ENCODE data around the gene CFAP20.

Gene CFAP20

DNA sequence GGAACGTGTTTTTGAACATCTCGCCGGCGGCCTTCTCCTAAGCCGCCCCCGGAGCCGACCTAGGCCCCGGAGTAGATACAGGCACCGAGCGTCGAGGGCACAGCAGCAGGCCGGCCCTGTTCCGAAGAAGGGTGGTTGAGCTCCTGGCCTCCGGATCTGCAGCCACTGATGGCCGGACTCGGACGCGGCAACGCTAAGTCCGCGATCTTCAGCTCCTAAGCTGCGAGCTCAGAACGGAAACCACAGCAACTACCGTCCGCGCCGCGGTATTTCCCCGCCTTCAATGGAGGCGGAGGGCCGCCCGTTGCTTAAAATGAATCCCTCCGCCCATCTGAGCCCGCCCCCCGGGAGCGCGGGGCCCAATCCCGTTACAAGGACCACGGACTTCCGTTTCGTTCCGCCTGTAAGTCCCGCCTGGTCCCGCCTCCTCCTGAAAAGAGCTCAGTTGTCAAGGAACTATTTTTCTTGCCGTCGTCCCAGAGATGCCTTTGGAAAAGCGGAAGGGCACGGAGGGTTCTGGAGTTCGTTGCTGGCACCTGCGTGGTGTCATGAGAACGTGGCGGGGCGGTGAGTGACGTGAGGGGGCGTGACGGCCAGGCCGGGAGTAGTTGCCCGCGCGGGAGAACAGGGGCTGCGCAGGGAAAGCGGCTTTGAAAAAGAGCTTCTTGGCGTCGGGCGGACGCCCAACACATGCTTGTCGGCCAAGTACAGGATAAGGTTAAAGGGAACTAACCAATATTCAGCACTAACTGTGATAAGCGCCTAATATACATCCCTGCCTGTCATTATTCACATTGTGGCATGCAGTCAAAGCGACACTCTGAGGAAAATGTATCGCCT is at the start of gene CFAP20:
CFAP20 (minus strand) TSS at position 285 of the 840 bp plus-strand sequence; CDS start at position 19, 266 bp downstream.
- peak; percentile 98 for DNase-seq

DNA sequence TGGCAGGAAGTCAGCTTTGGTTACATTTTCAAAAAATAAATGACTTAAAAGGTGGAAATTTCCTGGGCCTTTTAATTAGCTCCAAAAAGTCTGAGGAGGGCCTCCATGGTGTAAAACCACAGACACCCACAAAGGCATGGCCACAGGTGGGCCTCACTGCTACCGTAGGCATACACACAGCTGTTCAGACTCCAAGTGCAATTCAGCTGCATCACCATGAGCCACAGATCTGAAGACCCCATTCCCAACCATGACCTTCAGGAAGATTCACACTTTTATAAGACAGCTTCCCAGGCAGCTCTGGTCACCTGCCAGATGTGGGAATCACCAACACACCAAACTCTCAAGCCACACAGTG is 48.2 kb upstream of the CFAP20 start:
- DNase-seq = no peak

DNA sequence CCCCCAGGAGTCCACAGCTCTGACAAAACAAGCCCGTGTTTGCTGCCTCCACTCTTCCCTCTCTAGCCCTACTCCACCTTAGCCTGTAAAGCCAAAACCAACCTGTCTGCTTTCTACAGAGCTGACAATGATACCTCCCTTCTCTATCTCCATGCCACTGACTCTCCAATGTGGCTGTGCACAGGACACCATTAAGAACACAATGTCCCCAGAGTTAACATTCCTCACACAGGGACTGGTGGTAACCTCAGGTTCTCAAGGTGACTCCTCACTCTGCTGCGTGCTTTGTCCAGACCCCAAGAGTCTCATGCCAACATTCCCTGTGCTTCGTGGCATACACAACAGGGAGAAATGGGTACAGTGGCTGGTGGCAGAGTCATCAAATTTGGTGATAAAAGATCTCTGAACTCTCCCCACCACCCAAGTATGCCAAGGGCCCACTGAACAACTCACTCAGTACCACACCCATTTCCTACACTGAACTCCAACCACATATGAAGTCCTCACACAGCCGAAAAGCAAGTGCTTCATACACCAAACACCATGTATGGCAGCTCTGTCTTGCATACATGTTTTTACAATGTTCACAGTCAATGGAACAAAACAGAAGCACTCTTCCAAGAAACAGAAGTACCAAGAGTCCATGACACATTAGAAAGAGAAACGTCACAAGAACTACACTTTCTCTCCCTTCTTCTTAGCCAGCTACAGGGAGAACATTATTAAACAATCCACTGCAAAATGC is 47.6 kb upstream of the CFAP20 start:
- no peak for DNase-seq

DNA sequence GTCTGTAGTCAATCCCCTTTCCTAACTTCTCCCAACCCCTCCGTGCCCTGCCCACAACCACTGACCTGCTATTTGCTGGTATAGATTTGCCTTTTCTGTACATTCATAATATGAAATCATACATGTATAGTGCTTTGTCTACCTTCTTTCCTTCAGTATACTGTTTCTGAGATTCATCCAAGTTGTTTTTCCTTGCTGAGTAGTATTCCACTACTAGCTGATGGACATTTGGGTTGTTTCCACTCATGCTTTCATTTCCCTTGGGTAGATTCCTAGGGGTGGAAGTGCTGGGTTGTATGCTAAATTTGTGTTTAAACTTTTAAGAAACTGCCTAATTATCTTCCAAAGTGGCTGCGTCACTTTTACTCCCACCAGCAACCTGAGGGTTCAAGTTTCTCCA is 41.0 kb upstream of the CFAP20 start:
- DNase-seq = no peak

DNA sequence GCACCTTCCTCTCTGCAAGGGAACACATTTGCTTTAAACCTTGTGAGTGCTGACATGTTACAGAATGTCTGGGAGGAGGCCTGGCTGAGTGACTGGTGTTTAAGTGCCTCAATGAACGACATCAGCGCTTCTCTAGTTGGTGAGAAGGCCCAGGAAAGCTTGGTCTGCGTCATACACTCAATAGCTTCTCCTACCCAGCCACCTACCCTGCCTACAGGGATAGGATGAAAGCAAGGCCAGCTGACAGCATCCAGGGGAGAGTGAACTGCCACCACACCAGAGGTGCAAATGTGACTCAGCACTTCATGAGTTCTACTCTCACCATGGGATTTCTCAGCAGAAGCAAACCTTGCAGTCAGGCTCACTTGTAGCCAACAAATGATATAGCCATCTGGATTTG is 31.7 kb upstream of the CFAP20 start:
- no peak for DNase-seq

DNA sequence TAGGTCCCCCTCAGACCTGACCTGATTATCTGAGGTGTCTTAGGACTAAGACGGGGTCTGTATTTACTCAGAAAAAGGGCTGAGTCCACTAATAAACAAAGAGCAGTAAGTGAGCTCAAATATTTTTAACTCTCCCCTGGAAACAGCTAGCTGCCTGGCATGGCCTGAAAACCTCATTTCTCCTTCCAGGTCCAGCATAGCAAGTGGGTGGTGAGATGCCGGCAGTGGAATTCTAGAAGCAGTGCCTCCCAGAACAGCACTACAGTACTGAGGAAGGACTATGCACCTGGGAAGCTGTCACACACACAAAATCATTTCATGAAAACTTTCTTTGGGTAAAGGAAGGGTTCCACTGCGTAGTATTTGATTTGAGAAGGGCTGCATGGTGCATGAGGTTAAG is 29.5 kb upstream of the CFAP20 start:
- DNase-seq = no peak

DNA sequence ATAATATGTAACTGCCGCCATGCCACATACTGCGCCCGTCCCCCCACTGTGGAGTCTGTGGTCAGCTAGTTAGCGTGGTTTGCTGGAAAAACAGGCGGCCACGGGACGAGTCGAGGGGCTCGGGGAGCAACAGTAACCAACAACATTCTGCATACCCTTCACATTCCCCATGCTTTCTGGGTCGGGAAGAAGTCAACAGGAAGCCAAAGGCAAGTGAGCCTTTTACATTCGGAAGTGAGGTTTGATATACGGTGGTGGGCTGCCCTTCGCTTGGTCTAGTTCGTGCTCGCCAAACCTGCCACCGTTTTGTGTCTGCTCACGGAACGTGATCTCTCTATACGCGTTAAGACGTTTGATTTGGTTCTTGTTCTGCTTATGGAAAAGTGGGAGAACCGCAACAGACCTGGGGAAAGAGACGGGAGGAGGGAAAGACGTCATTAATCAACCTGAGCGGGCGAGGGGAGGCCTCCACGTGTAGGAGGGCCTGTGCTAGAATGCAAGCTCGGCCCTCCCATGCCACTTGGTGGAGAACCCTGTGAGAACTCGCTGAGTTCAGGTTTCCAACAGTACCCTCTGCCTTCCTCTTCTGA is 28.9 kb upstream of the CFAP20 start:
- DNase-seq = no peak

DNA sequence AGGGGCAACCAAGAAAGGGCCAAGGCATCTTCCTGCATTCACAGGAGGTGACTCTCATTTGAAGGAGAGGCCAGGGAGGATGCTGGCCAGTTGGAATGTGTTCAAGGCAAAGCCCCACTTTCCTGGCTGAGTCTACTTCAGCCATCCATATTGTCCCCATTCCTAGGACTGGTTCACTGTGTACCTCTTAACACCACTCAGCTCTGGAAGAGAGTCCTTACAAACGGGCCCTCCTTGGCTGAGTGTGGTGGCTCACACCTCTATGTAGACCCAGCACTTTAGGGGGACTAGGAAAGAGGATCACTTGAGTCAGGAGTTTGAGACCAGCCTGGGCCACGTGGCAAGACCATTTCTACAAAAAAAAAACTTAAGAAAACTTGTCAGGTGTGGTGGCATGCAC is 28.1 kb upstream of the CFAP20 start:
- no peak for DNase-seq

DNA sequence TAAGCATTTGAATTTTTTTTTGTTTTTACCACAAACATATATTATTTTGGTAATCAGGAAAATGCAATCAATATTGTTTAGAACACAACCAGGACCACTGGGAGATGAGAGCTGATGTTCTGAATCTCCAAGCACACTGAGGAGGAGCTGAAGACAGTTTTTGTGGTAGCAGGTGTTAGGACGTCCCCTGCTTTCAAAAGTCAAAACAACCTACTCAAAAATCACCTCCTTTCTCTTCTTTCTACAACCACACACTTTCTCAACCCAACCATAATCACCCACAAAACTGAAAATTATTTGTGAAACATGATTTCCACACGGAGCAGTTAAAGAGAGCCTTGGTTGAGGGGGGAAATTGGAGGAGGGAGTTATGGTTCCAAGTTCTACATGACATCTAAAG is 26.7 kb upstream of the CFAP20 start:
- no peak for DNase-seq

DNA sequence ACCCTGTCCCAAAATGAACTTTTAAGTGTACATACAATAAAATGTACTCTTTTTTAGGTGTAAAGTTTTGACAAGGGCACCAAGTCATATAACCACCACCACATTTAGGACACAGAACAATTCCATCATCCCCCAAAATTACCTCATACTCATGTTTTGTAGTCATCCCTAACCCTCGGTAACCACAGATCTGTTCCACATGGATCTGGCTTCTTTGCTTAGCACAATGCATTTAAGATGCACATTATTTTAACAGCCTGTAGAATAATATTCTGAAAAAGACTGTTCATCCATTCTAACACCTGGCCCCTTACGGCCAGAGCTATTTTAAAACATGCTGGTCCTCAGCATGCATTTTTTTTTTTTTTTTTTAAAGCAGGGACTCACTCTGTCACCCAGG is 25.2 kb upstream of the CFAP20 start:
- no peak for DNase-seq

DNA sequence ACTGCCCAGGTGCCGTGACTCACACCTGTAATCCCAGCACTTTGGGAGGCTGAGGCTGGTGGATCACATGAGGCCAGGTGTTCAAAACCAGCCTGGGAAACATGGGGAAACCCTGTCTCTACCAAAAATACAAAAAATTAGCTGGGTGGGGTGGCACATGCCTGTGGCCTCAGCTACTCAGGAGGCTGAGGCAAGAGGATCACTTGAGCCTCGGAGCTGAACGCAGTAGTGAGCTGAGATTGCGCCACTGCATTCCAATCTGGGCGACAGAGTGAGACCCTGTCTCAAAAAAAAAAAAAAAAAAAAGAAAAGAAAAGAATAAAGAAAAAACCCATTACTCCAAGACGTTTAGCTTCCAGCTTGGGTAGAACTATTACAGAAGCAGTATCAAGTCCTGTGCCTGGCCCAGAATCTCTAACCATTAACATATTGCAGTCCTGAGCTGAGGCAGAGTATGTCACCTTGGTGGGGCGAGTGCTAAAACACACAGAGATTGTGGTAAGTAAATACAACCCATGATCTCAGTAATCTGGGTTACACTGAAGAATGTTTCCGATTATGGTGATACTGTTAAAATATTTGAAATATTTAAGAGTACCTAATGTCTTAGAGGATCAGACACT is 23.2 kb upstream of the CFAP20 start:
- DNase-seq = no peak

DNA sequence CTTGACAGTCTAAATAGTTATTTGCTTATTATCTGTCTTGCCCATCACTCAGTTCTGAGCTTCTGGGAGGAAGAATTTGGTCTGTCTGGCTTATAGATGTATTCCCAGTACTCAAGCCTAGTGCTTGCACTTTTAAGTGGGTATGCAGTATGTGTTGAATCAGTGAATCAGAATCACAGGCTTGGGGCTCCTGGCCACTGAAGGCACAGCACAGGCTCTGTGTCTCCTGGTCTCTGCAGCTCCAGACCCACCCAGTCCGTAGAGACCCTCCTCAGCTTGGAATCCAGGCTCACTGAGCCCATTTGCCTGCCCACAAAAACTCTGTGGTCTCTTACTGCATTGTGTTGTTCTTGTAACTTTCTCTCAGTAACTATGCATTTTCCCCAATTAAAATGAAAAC is 19.3 kb upstream of the CFAP20 start:
- no peak for DNase-seq

DNA sequence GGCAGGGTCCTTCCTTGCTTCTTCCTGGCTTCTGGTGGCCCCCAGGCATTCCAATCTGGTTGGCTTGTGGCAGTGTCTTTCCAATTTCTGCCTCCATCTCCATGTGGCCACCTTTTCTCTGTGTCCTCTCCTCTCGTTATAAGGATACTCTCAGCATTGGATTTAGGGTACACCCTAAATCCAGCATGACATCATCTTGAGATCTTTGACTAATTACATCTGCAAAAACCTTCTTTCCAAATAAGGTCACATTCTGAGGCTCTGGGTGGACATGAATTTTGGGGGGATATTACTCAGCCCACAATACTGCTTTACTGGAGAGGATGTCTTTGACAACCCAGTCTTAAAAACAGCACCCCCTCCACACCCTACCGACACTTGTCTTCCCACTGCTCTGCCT is 18.9 kb upstream of the CFAP20 start:
- no peak for DNase-seq

DNA sequence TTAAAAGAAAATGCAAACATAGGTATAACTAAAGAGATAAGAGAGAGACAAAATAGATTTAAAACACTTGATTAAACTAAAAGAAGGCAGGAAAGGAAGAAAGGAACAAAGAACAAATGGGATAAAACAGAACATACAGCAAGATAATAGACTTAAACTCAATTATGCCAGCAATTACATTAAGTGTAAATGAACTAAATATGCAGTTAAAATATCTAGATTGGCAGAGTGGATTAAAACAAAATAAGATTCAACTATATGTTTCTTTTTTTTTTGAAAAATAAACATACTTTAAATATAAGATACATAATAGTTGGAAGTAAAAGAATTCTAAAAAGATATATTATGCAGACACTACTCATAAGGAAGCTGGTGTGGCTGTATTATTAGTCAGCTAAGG is 9.7 kb upstream of the CFAP20 start:
- no peak for DNase-seq

DNA sequence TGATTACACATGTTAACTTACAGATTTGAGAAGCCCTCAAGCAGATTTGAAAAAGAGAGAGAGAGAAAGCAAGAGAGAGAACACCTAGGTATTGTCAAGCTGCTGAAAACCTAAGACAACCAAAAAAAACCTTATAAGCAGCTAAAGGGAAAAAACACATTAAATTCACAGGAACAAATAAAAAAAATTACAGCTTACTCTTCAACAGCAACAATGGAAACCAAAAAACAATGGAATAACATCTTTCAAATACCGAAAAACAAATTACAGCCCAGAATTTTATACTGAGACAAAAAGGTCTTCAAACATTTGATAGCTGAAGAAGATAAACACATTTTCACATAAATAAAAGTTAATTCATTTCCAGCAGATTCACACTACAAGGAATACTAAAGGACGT is 8.4 kb upstream of the CFAP20 start:
- no peak for DNase-seq

DNA sequence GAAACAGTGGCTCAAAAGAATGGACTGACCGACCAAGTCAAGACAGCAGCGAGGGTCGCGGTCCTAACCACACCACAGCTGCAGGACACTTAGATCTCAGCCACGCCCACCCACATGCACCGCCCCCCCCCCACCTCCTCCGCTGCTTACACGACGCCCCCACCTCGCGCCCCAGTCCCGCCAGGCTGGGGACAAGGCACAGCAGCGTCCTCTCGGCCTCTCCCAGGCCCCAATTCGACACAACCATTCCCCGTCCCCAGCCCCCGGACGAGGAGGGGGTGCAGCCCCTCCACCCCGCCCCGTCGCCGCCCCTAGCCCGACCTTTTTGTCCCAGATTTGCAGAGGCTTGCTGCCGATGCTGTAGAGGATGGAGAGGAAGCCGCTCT is 477 bp downstream of the CFAP20 start:
- no peak for DNase-seq

DNA sequence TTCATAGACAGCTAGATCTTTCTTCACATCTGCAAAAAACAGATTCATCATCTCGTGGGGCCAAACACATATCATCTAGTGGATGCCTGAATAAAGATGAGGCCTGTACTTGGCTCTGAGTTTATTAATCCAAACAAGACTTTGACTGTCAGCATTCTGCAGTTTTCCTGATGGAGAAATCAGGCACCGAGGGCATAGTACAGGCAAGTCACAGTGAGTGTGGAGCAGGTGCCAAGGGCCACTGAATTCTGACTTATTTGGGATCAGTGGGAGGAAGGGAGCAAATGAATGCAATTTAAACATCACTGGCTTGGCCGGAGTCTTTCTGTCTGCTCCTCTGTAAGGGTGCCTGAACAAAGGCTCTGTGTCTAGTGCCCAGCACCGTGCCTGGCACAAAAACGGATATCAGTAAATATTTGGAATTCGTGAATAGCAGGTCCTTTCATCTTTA is 975 bp downstream of the CFAP20 start:
- no peak for DNase-seq

DNA sequence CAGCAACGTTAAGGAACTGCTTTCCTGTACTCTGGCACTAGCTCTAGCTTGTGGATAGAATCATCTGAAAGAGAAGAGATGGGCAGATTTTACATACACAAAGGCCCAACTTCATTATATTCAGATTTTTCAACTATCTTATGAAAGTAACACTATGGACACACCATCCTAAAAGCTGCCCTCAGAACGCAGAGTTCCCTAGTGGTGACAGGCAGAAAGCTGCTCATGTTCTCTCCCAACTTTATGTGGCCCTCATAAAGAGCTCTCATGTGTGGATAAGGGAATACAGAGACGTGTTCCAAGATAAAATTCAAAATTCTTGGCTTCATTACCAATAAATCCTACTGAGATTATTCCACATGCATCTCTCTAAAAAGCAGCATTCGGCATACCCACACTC is 1.5 kb downstream of the CFAP20 start:
- DNase-seq = no peak

DNA sequence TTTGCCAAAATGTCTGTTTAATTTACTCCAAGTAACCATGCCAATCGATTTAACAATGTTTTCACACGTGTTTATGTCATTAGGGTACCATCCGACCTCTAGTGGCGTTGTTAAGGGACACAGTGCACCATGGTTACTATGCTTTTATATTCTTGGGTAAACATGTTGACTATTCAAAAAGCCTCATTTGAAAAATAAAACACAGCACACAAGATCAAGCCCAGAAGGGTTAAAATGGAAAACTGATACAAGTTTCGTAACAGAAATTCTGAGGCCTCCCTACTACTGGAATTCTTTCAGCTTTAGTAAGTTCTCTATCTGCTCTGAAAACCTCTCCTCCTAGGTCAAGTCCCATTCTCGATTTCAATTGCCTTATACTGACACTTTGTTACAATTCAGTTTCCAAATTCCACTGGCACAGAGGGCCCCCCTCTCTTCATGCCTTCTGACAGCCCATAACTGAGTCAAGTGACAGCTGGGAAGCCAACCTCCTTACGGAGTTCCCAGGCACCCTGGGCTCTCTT is 2.1 kb downstream of the CFAP20 start:
- DNase-seq = peak; percentile 13

DNA sequence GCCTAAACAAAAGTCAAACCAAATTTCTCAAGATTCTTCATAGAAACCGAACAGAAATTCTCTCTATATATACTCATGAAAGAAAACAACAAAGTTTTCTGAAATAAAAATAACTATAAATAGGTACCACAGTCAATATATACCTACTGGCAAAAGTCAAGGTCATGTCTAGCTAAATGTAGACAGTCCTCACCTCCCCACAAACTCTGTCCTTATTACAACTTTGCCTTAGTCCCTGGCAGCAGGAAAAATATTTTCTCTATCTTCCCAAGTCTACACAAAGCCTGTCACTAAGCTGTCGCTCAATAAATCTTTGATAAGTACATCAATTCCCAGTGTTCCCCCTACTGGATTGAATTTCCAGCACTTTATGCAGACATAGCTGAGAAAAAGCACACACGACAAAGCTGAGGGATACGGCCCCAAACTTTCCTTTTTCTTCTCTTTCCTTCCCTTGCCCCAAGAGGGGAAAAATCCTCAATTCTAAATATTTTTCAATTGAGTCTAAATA is 2.7 kb downstream of the CFAP20 start:
- no peak for DNase-seq

DNA sequence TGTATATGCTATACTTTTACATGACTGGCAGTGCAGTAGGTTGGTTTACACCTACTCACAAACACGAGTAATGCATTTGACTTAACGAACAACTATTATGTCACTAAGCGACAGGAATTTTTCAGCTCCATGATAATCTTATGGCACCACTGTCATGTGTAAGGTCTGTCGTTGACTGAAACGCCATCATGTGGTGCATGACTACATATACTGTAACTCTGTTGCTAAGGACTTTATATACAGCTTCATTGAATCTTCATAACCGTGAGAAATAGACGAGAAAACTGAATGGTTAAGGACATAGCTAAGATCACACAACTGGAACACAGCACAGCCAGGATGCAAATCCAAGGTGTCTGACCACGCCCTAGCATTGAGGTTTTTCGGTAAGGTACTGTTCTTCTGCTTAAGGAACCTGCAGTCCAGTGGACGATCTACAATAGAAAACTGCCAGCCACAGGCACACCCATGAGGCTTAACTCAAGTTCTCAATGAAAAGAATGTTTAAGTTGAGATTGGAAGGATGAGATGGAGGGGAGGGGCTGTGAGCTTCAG is 3.3 kb downstream of the CFAP20 start:
- DNase-seq = no peak

DNA sequence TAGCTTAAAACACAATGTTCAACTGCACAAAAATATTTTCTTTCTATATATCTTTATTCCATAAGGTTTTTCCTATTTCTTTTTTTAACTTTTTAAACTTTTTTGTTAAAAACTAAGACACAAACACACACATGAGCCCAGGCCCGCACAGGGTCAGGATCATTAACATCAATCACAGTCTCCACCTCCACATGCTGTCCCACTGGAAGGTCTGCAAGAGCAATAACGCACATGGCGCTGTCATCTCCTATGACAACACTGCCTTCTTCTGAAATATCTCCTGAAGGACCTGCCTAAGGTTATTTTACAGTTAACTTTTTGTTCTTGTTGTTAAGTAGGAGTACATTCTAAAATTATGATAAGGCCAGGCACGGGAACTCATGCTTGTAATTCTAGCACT is 4.1 kb downstream of the CFAP20 start:
- DNase-seq = no peak

DNA sequence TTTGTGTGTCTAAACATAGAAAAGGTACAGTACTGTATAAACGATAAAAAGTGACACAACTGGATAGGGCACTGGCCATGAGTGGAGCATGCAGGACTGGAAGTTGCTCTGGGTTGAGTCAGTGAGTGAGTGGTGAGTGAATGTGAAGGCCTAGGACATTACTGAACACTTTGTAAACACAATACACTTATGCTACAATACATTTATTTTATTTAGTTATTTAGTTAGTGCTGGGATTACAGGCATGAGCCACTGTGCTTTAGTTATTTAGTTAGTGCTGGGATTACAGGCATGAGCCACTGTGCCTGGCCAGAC is 4.6 kb downstream of the CFAP20 start:
- DNase-seq = no peak
